ENCODE results near the gene CYTH4. TPM values are rescaled to one million over a fixed set of nuclear protein-coding genes. Genes with fewer than 3 reads are reported as not detected.

Gene CYTH4
- total and polyA plus RNA-seq, 12 donors = 4.7 to 80.7 (median 22.1) TPM

DNA sequence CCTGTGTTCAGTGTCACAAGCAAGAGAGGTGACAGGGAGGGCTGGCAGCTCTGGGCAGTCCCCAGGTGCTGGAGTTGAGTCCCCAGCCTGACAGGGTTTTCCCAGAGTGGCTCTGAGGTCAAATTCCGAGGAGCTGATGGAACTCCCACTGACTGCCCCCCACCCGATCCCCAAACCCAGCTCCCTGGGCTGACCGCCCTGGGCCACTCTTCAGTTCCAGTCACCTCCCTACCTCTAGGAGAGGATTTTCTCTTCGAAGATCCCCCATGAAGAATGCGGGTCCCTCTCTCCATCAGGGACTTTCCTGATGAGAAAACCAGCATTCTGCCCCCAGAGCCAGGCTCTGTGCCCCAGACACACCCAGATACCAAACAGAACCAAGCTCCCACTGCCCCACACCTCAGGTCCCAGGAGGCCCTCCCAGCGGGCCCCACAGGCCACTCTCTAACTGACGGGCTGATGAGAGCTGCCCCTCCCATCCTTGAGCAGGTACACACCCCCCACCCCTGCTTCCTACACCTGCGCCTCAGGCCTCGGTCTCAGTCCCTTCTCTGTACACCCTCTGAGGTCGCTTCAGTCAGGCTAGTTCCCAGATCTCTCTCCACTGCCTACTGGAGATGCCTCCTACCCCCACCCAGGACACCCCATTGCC is 26.1 kb upstream of the CYTH4 start:
- 69 to 81% (median 73%) methylated on average over 8 to 10 of the region's 10 CpGs for WGBS, 4 donors
- H3K9me3 ChIP-seq (replicated peaks in 1 of 3) = no peaks in the 10 kb centered on the region
- intact Hi-C loops (cut with DNase I) = no loop called here
- H3K27ac ChIP-seq = no peak overlapping the region
- DNase-seq = no peak
- H3K36me3 ChIP-seq (replicated peaks in 1 of 2) = no peaks in the 10 kb centered on the region
- peaks cover 6% of the 10 kb centered on the region for H3K27me3 ChIP-seq
- no peak overlapping the region for H3K4me3 ChIP-seq
- H3K4me1 ChIP-seq (replicated peaks in 1 of 2) = no peaks in the 10 kb centered on the region
- TF ChIP-seq POLR2A (IDR thresholded peaks at IDR 0.05) (no peak), CTCF (IDR thresholded peaks at IDR 0.05) (no peak)

DNA sequence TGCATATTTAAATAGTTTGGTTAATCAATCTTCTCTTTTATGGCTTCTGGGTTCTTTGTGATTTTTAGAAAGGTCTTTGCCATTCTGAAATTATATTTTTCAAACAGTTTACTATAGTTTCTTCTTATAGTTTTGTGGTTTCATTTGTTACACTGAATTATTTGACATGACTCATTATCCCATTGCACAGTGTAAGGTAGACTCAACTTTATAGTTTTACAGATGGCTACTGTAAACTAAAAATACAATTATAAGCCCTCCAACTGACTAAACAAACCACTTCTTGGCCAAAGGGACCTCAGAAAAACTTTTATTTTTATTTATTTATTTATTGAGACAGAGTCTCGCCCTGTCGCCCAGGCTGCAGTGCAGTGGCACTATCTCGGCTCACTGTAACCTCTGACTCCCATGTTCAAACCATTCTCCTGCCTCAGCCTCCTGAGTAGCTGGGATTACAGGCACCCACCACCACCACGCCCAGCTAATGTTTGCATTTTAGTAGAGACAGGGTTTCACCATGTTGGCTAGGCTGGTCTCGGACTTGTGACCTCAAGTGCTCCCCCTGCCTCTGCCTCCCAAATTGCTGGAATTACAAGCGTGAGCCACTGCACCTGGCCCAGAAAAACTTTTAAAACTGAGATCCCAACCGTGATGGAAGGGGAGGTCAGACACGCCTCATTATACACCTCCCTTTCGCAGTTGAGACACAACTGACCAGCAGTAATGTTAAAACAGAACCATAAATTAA is 24.1 kb upstream of the CYTH4 start:
- DNase-seq = peak in 1 of 7 donors; percentile 1
- WGBS, 4 donors = 80 to 85% (median 82%) methylated on average over 9 of the region's 9 CpGs
- intact Hi-C loops (cut with DNase I) = no loop called here
- H3K4me1 ChIP-seq (replicated peaks in 1 of 2) = no peaks in the 10 kb centered on the region
- no peak overlapping the region for H3K27ac ChIP-seq
- H3K4me3 ChIP-seq = no peak overlapping the region
- no peaks in the 10 kb centered on the region for H3K36me3 ChIP-seq (replicated peaks in 1 of 2)
- no peak for TF ChIP-seq POLR2A (IDR thresholded peaks at IDR 0.05)
- no peak for TF ChIP-seq CTCF (IDR thresholded peaks at IDR 0.05)
- H3K27me3 ChIP-seq = peaks cover 6% of the 10 kb centered on the region
- no peaks in the 10 kb centered on the region for H3K9me3 ChIP-seq (replicated peaks in 1 of 3)

- Histone ChIP-seq H3K27me3 (peaks cover 6% of the 10 kb centered on the region), H3K4me1 (replicated peaks in 1 of 2) (no peaks in the 10 kb centered on the region), H3K4me3 (no peak overlapping the region), H3K36me3 (replicated peaks in 1 of 2) (no peaks in the 10 kb centered on the region), H3K9me3 (replicated peaks in 1 of 3) (peaks cover 0 to under 1% (median 0%) of the 10 kb centered on the region in 3 donors), H3K27ac (no peak overlapping the region)
- peak in 1 of 7 donors; percentile 3 for DNase-seq
- intact Hi-C loops (cut with DNase I) = no loop called here
- WGBS, 4 donors = 70 to 76% (median 74%) methylated on average over 13 to 14 of the region's 14 CpGs
- TF ChIP-seq POLR2A (IDR thresholded peaks at IDR 0.05) (no peak), CTCF (IDR thresholded peaks at IDR 0.05) (no peak)
Measured at GRCh38 chr22:37258753-37259401, 23.4 kb upstream of the CYTH4 start.

- peaks cover 0 to 6% (median 0%) of the 10 kb centered on the region in 3 donors for H3K9me3 ChIP-seq (replicated peaks in 1 of 3)
- no peak overlapping the region for H3K4me3 ChIP-seq
- WGBS, 4 donors = 9 to 26% (median 16%) methylated on average over 23 of the region's 23 CpGs
- TF ChIP-seq CTCF (IDR thresholded peaks at IDR 0.05) = peak; percentile 14 to 38 (median 27)
- TF ChIP-seq POLR2A (IDR thresholded peaks at IDR 0.05) = no peak
- H3K27me3 ChIP-seq = peaks cover 6% of the 10 kb centered on the region
- no peak overlapping the region for H3K27ac ChIP-seq
- peak in 2 of 7 donors; percentile 12 to 23 for DNase-seq
- H3K4me1 ChIP-seq (replicated peaks in 1 of 2) = no peaks in the 10 kb centered on the region
- no peaks in the 10 kb centered on the region for H3K36me3 ChIP-seq (replicated peaks in 1 of 2)
- intact Hi-C loops (cut with DNase I) = loop anchor here in 1 of 2 donors (5.0 kb wide), 1 partner anchor 198 kb away; no protein-coding TSS in a partner anchor
Measured at GRCh38 chr22:37259540-37260029, 22.7 kb upstream of the CYTH4 start.
